ENCODE measurements around the gene CA12. TPM values are rescaled to one million over a fixed set of nuclear protein-coding genes. Genes with fewer than 3 reads are reported as not detected.

Gene CA12
- 10 to 100 TPM in 1 of 6 donors, 1 to 10 TPM in 5; 2.2 to 14.6 (median 6.4) TPM for total RNA-seq

DNA sequence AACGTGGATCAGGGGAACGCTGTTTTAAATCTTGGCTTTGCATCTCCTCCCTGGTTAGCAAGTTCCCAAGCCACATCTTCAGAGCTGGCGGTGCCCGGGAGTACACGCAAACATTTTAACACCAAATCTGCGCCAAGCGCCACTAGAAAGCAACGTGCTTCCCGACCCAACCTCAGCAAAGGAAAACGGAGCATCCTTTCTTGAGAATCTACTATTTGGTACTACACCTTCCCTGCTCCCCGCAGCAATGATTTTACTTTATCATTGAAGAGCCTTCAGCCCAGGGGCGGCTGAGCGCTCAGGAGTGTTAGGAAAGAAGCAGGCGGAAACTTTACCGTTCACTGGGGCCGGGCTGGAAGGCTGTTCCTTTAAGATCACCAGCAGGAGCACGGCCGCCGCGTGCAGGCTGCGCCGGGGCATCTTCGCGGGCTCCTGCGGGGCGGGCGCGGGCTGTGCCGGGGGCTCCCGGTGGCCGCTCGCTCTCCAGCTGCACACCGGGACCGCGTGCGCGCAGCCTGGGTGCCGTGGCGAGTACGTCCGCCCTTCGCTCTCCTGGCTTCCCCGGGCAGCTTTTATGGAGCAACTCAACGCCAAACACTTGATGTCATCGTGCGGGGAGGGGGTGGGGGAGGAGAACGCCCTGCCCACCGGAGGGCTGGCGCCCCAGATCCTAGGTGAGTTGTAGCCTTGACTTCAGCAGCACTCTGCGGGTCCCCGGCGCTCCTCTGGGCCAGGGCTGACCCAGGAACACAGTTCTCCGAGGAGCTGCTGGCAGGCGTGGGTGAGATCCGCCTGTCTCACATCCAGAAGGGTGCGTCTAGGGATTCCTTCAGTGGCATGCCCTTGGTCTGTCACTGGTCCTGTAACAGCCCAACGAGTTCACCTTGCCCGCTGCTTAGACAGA, at the start of gene CA12:
TSS of gene CA12 (minus strand) at position 546 of the 904 bp plus-strand sequence. CDS start at position 420, 126 bp downstream.
- peaks cover 0 to 7% (median 0%) of the 10 kb centered on the region in 4 donors for H3K27me3 ChIP-seq
- H3K4me1 ChIP-seq: peaks cover 9 to 17% (median 12%) of the 10 kb centered on the region in 4 donors
- peak within 1 kb of the TSS; percentile 1 to 50 (median 42) for H3K4me3 ChIP-seq
- 3 to 6% methylated on average over 27 to 36 of the region's 58 CpGs for WGBS, 2 donors
- no peaks in the 10 kb centered on the region for H3K36me3 ChIP-seq
- no peaks in the 10 kb centered on the region for H3K9me3 ChIP-seq
- H3K27ac ChIP-seq: no peak within 1 kb of the TSS
- TF ChIP-seq POLR2AphosphoS5 (IDR thresholded peaks at IDR 0.05) (peak in 1 of 2 donors; percentile 7), EP300 (IDR thresholded peaks at IDR 0.05) (no peak)
- ATAC-seq (ENCODE audit: low FRiP score in 2 of 2): peak; percentile 76 to 79
- peak; percentile 37 to 90 for DNase-seq

DNA sequence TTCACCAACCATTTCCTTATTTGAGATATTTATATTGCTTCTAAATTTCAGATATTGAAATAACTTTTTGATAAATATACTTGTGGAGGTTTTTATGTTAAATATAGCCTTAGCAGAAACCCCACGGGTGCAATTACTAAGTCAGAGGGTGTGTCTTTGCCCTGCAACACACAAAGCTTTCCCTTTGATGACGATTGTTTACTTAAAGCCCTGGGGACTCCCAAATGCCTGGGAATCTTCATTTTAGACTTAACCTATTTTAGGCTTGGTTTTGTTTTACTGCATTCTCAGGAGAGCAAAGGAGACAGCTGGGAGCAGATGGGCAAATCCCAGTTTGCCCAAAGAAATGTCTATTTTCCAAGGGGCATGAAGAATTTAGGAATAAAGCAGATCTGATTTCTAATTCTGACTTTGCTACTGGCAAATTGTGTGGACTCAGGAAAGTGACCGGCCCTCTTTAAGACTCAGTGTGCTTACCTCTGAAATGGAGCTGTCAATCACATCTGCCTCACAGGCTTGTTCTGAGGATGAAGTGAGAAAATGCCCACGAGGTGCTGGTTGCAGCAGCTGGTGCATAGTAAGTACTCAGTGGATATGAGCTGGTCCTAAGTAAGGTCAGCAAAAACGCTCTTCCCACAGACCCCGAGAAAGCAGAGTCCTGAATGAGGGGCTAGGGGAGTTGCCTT, 49.3 kb upstream of the CA12 start:
- Histone ChIP-seq H3K27me3 (no peaks in the 10 kb centered on the region), H3K36me3 (no peaks in the 10 kb centered on the region), H3K4me3 (no peak overlapping the region), H3K4me1 (peaks cover 0 to under 1% (median 0%) of the 10 kb centered on the region in 4 donors), H3K9me3 (no peaks in the 10 kb centered on the region), H3K27ac (no peak overlapping the region)
- no peak for DNase-seq
- 58 to 67% methylated on average over 6 of the region's 6 CpGs for WGBS, 2 donors
- no peak for ATAC-seq (ENCODE audit: low FRiP score in 2 of 2)
- TF ChIP-seq, protein P1, sequence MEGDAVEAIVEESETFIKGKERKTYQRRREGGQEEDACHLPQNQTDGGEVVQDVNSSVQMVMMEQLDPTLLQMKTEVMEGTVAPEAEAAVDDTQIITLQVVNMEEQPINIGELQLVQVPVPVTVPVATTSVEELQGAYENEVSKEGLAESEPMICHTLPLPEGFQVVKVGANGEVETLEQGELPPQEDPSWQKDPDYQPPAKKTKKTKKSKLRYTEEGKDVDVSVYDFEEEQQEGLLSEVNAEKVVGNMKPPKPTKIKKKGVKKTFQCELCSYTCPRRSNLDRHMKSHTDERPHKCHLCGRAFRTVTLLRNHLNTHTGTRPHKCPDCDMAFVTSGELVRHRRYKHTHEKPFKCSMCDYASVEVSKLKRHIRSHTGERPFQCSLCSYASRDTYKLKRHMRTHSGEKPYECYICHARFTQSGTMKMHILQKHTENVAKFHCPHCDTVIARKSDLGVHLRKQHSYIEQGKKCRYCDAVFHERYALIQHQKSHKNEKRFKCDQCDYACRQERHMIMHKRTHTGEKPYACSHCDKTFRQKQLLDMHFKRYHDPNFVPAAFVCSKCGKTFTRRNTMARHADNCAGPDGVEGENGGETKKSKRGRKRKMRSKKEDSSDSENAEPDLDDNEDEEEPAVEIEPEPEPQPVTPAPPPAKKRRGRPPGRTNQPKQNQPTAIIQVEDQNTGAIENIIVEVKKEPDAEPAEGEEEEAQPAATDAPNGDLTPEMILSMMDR (IDR thresholded peaks at IDR 0.05): no peak
- TF ChIP-seq POLR2AphosphoS5 (IDR thresholded peaks at IDR 0.05) (no peak), EP300 (IDR thresholded peaks at IDR 0.05) (no peak), POLR2A (IDR thresholded peaks at IDR 0.05) (no peak)

DNA sequence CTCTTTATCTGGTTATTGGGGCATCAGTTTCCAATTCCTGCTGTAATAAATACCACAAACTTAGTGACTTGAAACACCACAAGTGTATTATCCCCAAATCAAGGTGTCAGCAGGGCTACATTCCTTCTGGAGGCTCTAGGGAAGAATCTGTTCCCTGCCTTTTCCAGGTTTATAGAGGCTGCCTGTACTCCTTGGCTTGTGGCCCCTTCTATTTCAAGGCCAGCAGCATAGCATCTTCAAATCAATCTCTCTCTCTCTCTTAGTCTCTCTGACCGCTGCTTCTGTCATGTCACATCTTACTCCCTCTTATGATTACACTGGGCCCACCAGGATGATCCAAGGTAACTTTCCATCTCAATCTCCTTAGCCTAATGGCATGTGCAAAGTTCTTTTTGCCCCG, 44.9 kb upstream of the CA12 start:
- no peak for TF ChIP-seq EP300 (IDR thresholded peaks at IDR 0.05)
- TF ChIP-seq POLR2AphosphoS5 (IDR thresholded peaks at IDR 0.05): no peak
- no peak for TF ChIP-seq POLR2A (IDR thresholded peaks at IDR 0.05)
- TF ChIP-seq, protein P1 (IDR thresholded peaks at IDR 0.05): no peak
- WGBS, 2 donors: 93 to 95% methylated on average over 2 of the region's 2 CpGs
- no peak overlapping the region for H3K27ac ChIP-seq
- H3K9me3 ChIP-seq: no peaks in the 10 kb centered on the region
- ATAC-seq (ENCODE audit: low FRiP score in 2 of 2) (no peak), DNase-seq (no peak)
- no peaks in the 10 kb centered on the region for H3K27me3 ChIP-seq
- no peaks in the 10 kb centered on the region for H3K4me1 ChIP-seq
- H3K36me3 ChIP-seq: no peaks in the 10 kb centered on the region
- no peak overlapping the region for H3K4me3 ChIP-seq

DNA sequence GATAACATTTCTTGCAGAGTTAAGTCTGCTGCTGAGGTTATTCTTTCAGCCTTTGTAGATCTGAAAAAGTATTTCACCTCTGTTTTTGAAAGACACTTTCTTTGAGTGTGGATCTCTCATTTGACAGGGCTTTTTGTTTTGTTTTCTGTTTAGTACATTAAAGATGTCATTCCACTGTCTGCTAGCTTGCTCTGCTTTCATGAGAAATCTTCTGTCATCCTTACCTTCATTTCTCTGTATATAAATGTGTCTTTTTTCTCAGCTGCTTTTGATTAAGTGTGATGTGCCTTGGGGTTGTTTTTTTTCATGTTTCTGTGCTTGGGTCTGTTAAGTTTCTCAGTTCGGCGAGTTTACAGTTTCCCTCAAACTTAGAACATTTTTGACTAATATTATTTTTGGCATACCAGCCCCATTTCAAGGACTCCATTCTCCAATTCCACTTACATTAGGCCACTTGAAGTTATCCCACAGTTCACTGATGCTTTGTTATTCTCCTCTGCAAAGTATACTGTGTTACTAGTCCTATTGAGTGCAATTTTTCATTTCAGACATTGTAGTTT, 43.9 kb upstream of the CA12 start:
- DNase-seq: no peak
- Histone ChIP-seq H3K27me3 (no peaks in the 10 kb centered on the region), H3K36me3 (no peaks in the 10 kb centered on the region), H3K4me1 (no peaks in the 10 kb centered on the region), H3K9me3 (no peaks in the 10 kb centered on the region), H3K27ac (no peak overlapping the region), H3K4me3 (no peak overlapping the region)
- ATAC-seq (ENCODE audit: low FRiP score in 2 of 2): no peak
- 80 to 91% methylated on average over 2 of the region's 2 CpGs for WGBS, 2 donors
- TF ChIP-seq POLR2AphosphoS5 (IDR thresholded peaks at IDR 0.05): no peak
- TF ChIP-seq EP300 (IDR thresholded peaks at IDR 0.05): no peak
- no peak for TF ChIP-seq POLR2A (IDR thresholded peaks at IDR 0.05)
- TF ChIP-seq, protein P1 (IDR thresholded peaks at IDR 0.05): no peak

All from upper lobe of left lung (tissue), 6 donors.